GM19395 (cell line): ENCODE measurements around the gene LPIN2.
A peak's percentile ranks its signal among the peaks of the same experiment; 100 is the strongest.
"Not testable (repeated sequence)": the region's sequence is repeated elsewhere in the genome, so short reads cannot be mapped to it uniquely, and the experiment has no call there.

ENCODE experiments used
- ATAC-seq: cut with Tn5 transposase; IDR thresholded peaks from one replicate; pipeline ENCODE4 v1.9.1; 2021; ENCODE audit warnings: mild to moderate bottlenecking, moderate library complexity; ENCODE audit not compliant: unreplicated experiment

The LPIN2 gene

DNA sequence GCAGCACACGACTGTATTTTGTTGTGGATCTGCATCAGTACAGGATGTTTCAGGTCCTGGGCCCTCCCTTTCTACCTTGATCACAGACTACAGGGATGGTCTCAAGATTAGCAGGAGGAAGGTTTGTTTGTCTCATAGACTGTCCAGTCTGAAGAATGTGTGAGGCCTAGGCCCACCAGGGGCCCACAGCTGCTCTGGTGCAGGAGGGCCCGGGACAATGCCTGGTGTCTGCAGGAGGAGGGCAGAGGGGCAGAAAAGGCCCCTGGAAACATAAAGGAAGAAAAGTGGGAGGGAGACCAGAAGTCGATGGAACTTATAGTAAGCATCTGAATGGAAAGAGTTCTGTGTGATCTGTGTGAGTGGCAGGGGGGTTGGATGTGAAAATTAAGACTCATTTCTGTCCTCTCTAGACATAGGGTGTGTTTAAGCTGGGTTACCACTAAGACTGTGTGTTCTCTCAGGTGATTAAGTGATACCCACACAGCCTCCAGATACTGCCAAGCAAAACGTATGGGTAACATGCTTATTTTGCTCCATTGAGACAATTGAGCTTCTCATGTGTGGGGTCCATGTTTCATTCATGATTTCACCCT is 33.4 kb upstream of the LPIN2 start:
- peak; percentile 73 for ATAC-seq

- no peak for ATAC-seq
Measured at GRCh38 chr18:3044931-3045698, 32.2 kb upstream of the LPIN2 start.

- no peak for ATAC-seq
Measured at GRCh38 chr18:3042379-3042778, 29.4 kb upstream of the LPIN2 start.

DNA sequence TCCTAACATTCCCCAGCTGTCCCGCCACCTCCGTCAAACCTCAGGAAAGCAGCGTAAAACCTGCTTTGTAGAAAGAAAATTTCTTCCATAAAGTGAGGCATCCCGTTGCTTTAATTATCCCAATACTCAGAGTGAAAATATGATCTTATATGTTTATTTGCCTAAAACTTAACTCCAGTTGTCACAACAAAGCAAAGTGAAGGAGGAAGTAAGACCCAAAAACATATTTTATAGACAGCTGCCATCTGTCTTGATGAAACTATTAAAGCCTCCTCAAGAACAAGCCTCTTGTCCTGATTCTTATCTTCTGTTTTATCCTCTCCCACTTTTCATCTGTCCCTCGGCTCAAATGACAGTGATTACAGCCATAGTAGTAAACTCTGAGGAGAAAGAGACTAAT is 28.9 kb upstream of the LPIN2 start:
- ATAC-seq = no peak

DNA sequence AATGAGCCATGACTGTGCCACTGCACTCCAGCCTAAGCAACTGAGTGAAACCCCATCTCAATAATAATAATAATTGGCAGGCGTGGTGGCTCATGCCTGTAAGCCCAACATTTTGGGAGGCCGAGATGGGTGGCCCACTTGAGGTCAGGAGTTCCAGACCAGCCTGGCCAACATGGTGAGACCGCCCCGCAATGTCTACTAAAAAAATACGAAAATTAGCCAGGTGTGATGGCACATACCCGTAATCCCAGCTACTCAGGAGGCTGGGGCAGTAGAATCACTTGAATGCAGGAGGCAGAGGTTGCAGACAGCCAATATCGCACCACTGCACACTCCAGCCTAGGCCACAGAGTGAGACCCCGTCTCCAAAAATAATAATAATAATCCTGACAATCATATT is 27.9 kb upstream of the LPIN2 start:
- ATAC-seq = no peak

DNA sequence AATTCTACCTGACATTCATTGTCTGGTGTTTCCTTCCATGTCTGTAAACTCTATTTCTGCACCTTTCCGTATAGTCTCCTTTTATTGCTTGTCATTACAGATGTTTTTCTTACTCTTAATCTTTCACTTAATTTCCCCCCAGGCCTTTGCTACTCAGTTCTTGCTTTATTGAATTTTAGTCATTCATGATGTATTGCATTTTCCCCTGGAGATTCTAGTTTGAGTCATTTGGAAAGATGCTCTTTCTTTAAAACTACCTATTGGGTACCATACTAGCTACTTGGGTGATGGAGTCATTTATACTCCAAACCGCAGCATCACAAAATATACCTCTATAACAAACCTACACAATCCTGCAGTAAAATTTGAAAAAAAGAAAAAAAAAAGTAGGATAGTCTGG is 27.2 kb upstream of the LPIN2 start:
- no peak for ATAC-seq

DNA sequence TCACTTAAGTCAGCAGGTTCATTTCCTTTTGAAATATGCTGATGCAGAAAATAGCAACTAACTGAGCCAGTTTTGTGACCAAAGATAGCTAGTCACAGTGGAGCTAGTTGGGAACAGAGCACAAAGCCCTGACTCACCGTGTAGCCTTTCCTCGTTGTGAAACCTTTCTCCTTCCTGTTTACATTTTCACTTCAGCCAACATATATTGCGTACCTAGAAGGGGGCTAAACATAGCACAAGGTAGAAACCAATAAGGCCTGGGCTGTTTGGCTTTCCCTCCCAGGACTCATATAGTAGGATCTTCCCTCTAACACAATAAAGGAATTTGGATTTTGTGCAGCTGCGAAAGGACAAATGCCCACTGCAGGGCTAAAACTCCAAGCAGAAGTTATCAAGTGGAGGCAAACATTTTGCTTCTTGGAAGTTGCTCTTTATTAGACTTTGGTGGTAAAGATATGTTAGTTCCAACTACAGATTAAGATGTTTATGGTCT is 24.5 kb upstream of the LPIN2 start:
- ATAC-seq = peak; percentile 99

- ATAC-seq = no peak
Measured at GRCh38 chr18:3036108-3036507, 23.2 kb upstream of the LPIN2 start.

- ATAC-seq = no peak
Measured at GRCh38 chr18:3035635-3036034, 22.7 kb upstream of the LPIN2 start.

GRCh38 chr18:3032721-3033120 is 19.8 kb upstream of the LPIN2 start:
- no peak for ATAC-seq

DNA sequence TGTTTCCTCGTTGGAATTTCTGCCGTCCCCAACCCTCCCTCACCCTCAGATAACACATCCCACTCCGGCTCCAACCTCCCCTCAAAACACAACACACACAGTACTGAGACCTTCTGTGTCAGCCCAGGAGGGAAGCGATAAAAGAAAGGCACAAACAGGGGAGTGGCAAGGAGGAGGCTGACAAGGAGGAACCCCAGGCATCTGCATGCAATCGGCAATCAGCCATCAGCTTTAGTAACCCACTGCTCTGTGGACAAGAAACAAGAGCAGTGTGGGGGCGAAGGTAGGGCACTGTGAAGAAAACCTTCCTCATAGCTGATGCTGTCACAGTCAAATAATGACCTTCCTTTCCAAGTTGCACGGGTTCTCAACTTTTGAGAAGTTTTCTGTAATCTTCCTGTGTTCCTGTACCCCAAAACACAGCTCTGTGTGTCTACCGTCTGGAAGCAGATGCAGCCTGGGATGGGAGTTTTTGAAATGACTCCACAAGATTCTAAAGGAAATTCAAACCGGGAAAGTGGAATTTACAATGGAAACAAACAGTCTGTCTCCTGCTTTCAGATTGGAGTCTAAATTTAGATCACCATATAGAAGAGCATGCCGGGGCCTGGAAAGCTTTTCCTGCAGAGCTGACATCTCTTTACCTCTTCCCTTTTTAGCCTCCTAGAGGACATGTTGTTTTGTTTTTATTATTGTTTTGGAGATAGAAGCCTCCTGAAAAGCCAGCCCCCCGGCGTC is 16.4 kb upstream of the LPIN2 start:
- no peak for ATAC-seq

- not testable (repeated sequence) for ATAC-seq
Measured at GRCh38 chr18:3028115-3028514, 15.2 kb upstream of the LPIN2 start.

GRCh38 chr18:3027370-3027891 is 14.5 kb upstream of the LPIN2 start:
- no peak for ATAC-seq

GRCh38 chr18:3025544-3025943 is 12.6 kb upstream of the LPIN2 start:
- ATAC-seq = no peak

GRCh38 chr18:3023603-3024002 is 10.7 kb upstream of the LPIN2 start:
- ATAC-seq = not testable (repeated sequence)

DNA sequence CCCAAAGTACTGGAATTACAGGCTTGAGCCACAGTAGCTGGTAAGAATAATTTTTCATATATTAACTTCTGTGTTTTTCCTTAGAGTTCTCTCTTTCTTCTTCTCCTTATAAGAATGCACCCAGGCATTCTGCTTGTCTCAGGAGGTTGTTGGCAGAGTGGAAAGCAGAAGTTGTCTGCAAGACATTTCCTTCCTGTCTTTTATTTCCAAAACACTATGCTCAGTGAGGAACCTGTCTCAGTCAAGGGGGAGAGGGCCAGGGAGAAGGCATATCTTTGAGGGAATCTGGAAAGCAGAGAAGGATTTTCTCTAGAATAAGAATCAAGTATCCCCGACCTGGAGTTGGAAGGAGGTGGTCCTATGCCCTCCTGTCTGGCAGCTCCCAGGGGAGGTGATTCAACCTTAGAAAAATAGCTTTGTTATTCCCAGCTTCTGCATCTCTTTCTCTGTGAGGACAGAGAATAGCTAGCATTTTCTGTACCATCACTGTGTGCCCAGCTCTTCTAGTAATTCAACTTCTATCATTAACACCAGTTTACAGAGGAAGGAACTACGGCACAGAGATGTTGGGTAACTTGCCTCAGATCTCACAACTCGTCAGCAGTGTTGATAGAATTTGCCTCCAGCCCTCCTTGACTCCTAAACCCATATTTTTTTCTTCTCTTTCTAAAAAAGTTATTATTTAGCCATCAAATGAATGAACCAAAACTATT is 3.8 kb upstream of the LPIN2 start:
- no peak for ATAC-seq

DNA sequence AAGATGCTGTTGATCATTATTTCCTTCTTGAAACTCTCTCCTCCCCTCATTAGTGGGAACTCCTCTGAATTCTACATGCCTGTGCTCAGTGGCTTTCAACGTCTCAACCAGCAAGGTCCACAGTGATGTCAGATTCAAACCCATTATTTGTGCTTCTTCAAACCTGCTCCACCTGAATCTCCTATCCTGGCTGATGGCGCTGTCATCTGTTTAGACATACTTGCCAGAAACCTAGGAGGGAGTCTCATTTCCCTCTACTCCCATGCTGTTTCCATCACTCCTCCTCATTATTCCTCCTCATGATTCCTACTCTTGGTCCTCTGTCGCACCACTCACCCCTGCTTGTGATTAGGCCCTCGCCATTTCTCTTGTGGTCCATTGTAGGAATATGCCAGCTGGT is 2.9 kb upstream of the LPIN2 start:
- ATAC-seq = no peak

DNA sequence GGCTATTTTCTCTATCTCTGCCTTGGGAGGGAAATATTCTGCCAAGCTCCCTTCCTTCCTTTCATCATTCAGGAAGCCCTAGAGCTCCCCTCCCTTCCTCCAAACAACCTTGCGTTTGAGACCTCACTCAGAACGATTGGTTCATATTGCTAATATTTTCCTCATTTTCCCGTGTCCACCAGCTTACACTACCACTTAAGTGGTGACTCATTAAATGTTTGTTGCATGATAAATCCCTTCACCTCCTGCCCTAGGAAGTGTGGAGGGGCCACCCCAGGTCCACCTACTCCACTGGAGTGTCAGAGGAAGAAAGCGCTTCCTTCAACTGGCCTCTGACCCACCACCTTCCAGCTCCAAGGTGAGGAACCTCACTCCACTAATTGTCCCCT is 2.3 kb upstream of the LPIN2 start:
- ATAC-seq = no peak

DNA sequence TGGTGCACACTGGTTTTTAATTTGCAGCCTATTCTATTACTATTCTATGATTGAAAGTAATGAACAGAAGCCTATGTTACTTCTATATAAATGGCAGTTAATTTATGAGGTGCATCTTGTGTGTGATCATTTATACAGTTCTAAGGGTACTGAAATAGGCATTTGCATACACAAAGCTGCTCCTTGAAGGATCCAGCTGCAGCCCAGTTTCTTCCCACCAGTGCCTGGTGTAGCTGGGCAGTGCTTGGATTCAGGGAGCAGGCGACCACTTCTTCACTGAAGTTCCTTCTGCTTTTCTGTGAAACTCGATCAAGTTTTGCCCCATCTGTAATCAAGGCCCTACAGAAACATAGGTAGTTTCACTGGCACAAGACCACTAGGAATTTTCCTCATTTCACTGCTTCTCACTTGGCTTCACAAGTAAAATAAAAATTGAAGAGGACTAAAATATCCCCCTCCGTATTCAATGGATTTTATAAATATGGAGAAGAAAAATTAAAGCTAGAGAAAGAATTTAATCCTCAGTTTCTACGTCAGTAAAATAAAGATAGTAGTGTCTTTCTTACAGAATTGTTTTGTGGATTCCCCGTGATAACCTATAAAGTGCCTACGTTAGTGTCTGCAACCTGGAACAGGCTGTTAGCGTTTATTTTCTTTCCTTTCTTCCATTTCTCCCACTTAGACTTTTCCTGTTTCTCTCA is 1.7 kb upstream of the LPIN2 start:
- ATAC-seq = no peak
